ENCODE results near the gene SUCLG1. TPM values are rescaled to one million over a fixed set of nuclear protein-coding genes. Genes with fewer than 3 reads are reported as not detected.

SUCLG1 gene
- total and polyA plus RNA-seq, 10 of the 15 experiments (the other 5 are each of a cell fraction or from before 2014, with no cell fraction given): 75.4 to 197 (median 93.6) TPM

GRCh38 chr2:84493514-84493913, 34.4 kb upstream of the SUCLG1 start:
- RAD21 ChIA-PET (ENCODE audit: unreplicated experiment): interaction anchor here (1.8 kb wide), 1 partner anchor 432 kb away, joined by 7 read pairs; no protein-coding TSS in a partner anchor
- no peaks in the 10 kb centered on the region for H3K27me3 ChIP-seq (replicated peaks in 1 of 2; ENCODE audit: control insufficient read depth in 2 of 2, insufficient read depth in 2 of 2, low read length in 1 of 2)
- in situ Hi-C loops (cut with MboI): loop anchor here (5.0 to 10.0 kb wide), 2 partner anchors 379 to 801 kb away; no protein-coding TSS in a partner anchor
- no peaks in the 10 kb centered on the region for H3K79me2 ChIP-seq (ENCODE audit: control insufficient read depth, insufficient read depth, low read length)
- H3K4me3 ChIP-seq: no peak overlapping the region
- no peak for DNase-seq (ENCODE audit: low read depth, low spot score)
- CTCF ChIA-PET: interaction anchor here (1.2 to 1.9 kb wide), 4 partner anchors 23 to 432 kb away, joined by 3 to 15 read pairs (median 4); no protein-coding TSS in a partner anchor
- 58% methylated on average over 5 of the region's 5 CpGs for WGBS (ENCODE audit: insufficient coverage, insufficient replicate concordance, low lambda C conversion rate, missing lambda C conversion rate)
- H4K20me1 ChIP-seq (ENCODE audit: control insufficient read depth, insufficient read depth): no peaks in the 10 kb centered on the region
- FAIRE-seq: no peak
- POLR2A ChIA-PET: interaction anchor here (1.0 kb wide), 1 partner anchor 368 kb away, joined by 3 read pairs; no protein-coding TSS in a partner anchor
- H3K9me3 ChIP-seq (replicated peaks; ENCODE audit: control insufficient read depth, insufficient read depth, low read length): no peaks in the 10 kb centered on the region
- BruUV-seq (replicated peaks): no TSS peak
- H2AFZ ChIP-seq (ENCODE audit: control insufficient read depth, low read depth, low read length): no peak overlapping the region
- no peak overlapping the region for H3K27ac ChIP-seq (ENCODE audit: control insufficient read depth, insufficient read depth)
- no peaks in the 10 kb centered on the region for H3K4me1 ChIP-seq (ENCODE audit: control insufficient read depth, insufficient read depth, low read length)
- intact Hi-C loops (cut with micrococcal nuclease; ENCODE audit: unreplicated experiment): no loop called here
- H3K4me2 ChIP-seq (ENCODE audit: control insufficient read depth, insufficient read depth): no peak overlapping the region
- SMC1A ChIA-PET (ENCODE audit: uncharacterized antibody, unreplicated experiment): interaction anchor here (0.9 to 1.7 kb wide), 5 partner anchors 10 to 433 kb away, joined by 3 to 6 read pairs (median 3); no protein-coding TSS in a partner anchor
- ATAC-seq: no peak
- H3K9ac ChIP-seq (ENCODE audit: control insufficient read depth, insufficient read depth, low read length): no peak overlapping the region
- H3K36me3 ChIP-seq (ENCODE audit: control insufficient read depth in 2 of 2, insufficient read depth in 2 of 2, low read length in 1 of 2): no peaks in the 10 kb centered on the region
- TF ChIP-seq NR2F1 (conservative IDR thresholded peaks at IDR 0.05) (no peak), LARP7 (IDR thresholded peaks at IDR 0.05) (no peak), MTA2 (IDR thresholded peaks at IDR 0.05; ENCODE audit: low read depth) (no peak), ETV6 (conservative IDR thresholded peaks at IDR 0.05 in 1 of 2, IDR thresholded peaks at IDR 0.05 in 1 of 2; ENCODE audit: borderline replicate concordance in 1 of 2, low read depth in 1 of 2) (no peak), ZNF592 (IDR thresholded peaks at IDR 0.05) (no peak), RBBP5 (conservative IDR thresholded peaks at IDR 0.05) (no peak), ELK1 (IDR thresholded peaks at IDR 0.05; ENCODE audit: low read depth, low read length) (no peak), GABPA (IDR thresholded peaks at IDR 0.05; ENCODE audit: low read depth) (no peak), HDGF (IDR thresholded peaks at IDR 0.05) (no peak), E2F8 (IDR thresholded peaks at IDR 0.05; ENCODE audit: low read depth, partially characterized antibody) (no peak), TAF1 (IDR thresholded peaks at IDR 0.05; ENCODE audit: borderline replicate concordance, low read depth, low read length) (no peak), CBX3 (IDR thresholded peaks at IDR 0.05; ENCODE audit: borderline replicate concordance, low read depth) (no peak), NR2C1 (IDR thresholded peaks at IDR 0.05) (no peak), MYC (IDR thresholded peaks at IDR 0.05; ENCODE audit: insufficient read depth, insufficient read length, insufficient replicate concordance, low read length, severe bottlenecking) (no peak), CBFB (IDR thresholded peaks at IDR 0.05; ENCODE audit: low read depth) (no peak)
- TF ChIP-seq, protein P1, sequence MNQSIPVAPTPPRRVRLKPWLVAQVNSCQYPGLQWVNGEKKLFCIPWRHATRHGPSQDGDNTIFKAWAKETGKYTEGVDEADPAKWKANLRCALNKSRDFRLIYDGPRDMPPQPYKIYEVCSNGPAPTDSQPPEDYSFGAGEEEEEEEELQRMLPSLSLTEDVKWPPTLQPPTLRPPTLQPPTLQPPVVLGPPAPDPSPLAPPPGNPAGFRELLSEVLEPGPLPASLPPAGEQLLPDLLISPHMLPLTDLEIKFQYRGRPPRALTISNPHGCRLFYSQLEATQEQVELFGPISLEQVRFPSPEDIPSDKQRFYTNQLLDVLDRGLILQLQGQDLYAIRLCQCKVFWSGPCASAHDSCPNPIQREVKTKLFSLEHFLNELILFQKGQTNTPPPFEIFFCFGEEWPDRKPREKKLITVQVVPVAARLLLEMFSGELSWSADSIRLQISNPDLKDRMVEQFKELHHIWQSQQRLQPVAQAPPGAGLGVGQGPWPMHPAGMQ (IDR thresholded peaks at IDR 0.05; ENCODE audit: borderline replicate concordance): no peak

All from GM12878 (cell line).